ENCODE measurements around the gene ASB10. TPM values are rescaled to one million over a fixed set of nuclear protein-coding genes. Genes with fewer than 3 reads are reported as not detected.

Gene ASB10
- total and polyA plus RNA-seq, 2 donors (not counting 1 experiment from before 2014, with no cell fraction given), result not detected

GRCh38 chr7:151144387-151144786 is 42.7 kb downstream of the ASB10 start:
- H3K27me3 ChIP-seq (ENCODE audit: control insufficient read depth, insufficient read depth, low read length), result peaks cover under 1% of the 10 kb centered on the region
- no peak overlapping the region for H2AFZ ChIP-seq (ENCODE audit: low read length)
- no peaks in the 10 kb centered on the region for H3K4me1 ChIP-seq (ENCODE audit: control insufficient read depth, extremely low read depth, insufficient read depth, low read length)
- H3K79me2 ChIP-seq (ENCODE audit: control insufficient read depth, insufficient read depth, low read length), result no peaks in the 10 kb centered on the region
- H3K9me3 ChIP-seq (ENCODE audit: control insufficient read depth, insufficient read depth, low read depth, low read length), result no peaks in the 10 kb centered on the region
- H3K9ac ChIP-seq (ENCODE audit: insufficient read depth, low read length), result no peak overlapping the region
- no peak overlapping the region for H3K4me3 ChIP-seq (replicated peaks in 1 of 4; ENCODE audit: control extremely low read depth in 1 of 4, insufficient read depth in 1 of 4, low read depth in 3 of 4, low read length in 4 of 4)
- DNase-seq (ENCODE audit: low read depth in 2 of 2), result no peak
- H4K20me1 ChIP-seq (ENCODE audit: control insufficient read depth, extremely low read depth, insufficient read depth, low read length), result no peaks in the 10 kb centered on the region
- H3K36me3 ChIP-seq (ENCODE audit: control insufficient read depth, insufficient read depth, low read length), result peaks cover 14% of the 10 kb centered on the region
- TF ChIP-seq CTCF (conservative IDR thresholded peaks at IDR 0.05 in 1 of 2, IDR thresholded peaks at IDR 0.05 in 1 of 2; ENCODE audit: low read depth in 1 of 2, low read length in 2 of 2), result no peak
- TF ChIP-seq EZH2 (IDR thresholded peaks at IDR 0.05; ENCODE audit: low read length, missing control alignments), result no peak
- H3K27ac ChIP-seq (ENCODE audit: insufficient read depth, low read length), result no peak overlapping the region
- H3K4me2 ChIP-seq (ENCODE audit: extremely low read depth, insufficient read depth, low read length), result no peak overlapping the region

DNA sequence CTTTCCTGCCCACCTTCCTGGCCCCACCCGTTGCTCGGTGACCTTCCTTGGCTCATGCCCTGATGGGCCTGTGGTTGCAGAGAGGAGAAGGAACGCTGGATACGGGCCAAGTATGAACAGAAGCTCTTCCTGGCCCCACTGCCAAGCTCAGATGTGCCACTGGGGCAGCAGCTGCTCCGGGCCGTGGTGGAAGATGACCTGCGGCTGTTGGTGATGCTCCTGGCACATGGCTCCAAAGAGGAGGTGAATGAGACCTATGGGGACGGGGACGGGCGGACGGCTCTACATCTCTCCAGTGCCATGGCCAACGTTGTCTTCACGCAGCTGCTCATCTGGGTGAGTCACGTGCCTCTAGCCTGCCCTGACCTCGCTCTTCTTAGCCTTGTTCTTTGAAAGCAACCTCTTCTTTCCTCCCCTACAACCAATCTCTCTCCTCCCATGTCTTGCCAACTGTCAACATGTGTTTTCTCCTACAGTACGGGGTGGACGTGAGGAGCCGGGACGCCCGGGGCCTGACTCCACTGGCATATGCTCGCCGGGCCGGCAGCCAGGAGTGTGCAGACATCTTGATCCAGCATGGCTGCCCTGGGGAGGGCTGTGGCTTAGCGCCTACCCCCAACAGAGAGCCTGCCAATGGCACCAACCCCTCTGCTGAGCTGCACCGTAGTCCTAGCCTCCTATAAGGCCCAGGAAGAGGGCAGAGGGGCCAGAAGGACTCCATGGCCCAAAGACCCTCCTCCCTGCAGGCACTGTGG is 43.6 kb downstream of the ASB10 start:
- Histone ChIP-seq H3K36me3 (ENCODE audit: control insufficient read depth, insufficient read depth, low read length) (peaks cover 14% of the 10 kb centered on the region), H3K79me2 (ENCODE audit: control insufficient read depth, insufficient read depth, low read length) (no peaks in the 10 kb centered on the region), H3K27me3 (ENCODE audit: control insufficient read depth, insufficient read depth, low read length) (no peaks in the 10 kb centered on the region), H3K9ac (ENCODE audit: insufficient read depth, low read length) (no peak overlapping the region), H4K20me1 (ENCODE audit: control insufficient read depth, extremely low read depth, insufficient read depth, low read length) (no peaks in the 10 kb centered on the region), H2AFZ (ENCODE audit: low read length) (no peak overlapping the region), H3K9me3 (ENCODE audit: control insufficient read depth, insufficient read depth, low read depth, low read length) (no peaks in the 10 kb centered on the region), H3K4me1 (ENCODE audit: control insufficient read depth, extremely low read depth, insufficient read depth, low read length) (no peaks in the 10 kb centered on the region), H3K4me3 (replicated peaks in 1 of 4; ENCODE audit: control extremely low read depth in 1 of 4, insufficient read depth in 1 of 4, low read depth in 3 of 4, low read length in 4 of 4) (no peak overlapping the region), H3K4me2 (ENCODE audit: extremely low read depth, insufficient read depth, low read length) (no peak overlapping the region), H3K27ac (ENCODE audit: insufficient read depth, low read length) (no peak overlapping the region)
- peak in 1 of 2 donors; percentile 14 for DNase-seq (ENCODE audit: low read depth in 2 of 2)
- TF ChIP-seq EZH2 (IDR thresholded peaks at IDR 0.05; ENCODE audit: low read length, missing control alignments), result no peak
- no peak for TF ChIP-seq CTCF (conservative IDR thresholded peaks at IDR 0.05 in 1 of 2, IDR thresholded peaks at IDR 0.05 in 1 of 2; ENCODE audit: low read depth in 1 of 2, low read length in 2 of 2)

DNA sequence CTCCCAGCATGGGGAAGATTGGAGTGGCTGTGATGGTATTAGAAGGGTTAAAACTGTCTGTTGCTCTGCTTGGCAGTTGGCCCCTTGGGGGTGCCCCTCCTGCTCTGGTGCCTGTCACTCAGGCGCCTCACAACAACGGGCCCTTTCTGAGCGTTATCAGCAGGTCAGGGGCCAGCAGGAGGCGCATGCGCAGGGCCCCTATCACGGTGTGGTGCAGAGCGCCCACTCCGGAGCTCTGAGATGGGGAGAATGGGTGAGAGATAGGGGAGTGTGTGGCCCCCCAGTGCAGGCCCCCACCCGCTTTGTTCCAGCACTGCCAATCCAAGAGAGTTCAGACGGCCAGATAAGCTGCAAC is 44.4 kb downstream of the ASB10 start:
- Histone ChIP-seq H4K20me1 (ENCODE audit: control insufficient read depth, extremely low read depth, insufficient read depth, low read length) (no peaks in the 10 kb centered on the region), H3K9me3 (ENCODE audit: control insufficient read depth, insufficient read depth, low read depth, low read length) (no peaks in the 10 kb centered on the region), H3K4me1 (ENCODE audit: control insufficient read depth, extremely low read depth, insufficient read depth, low read length) (no peaks in the 10 kb centered on the region), H2AFZ (ENCODE audit: low read length) (no peak overlapping the region), H3K4me2 (ENCODE audit: extremely low read depth, insufficient read depth, low read length) (no peak overlapping the region), H3K4me3 (replicated peaks in 1 of 4; ENCODE audit: control extremely low read depth in 1 of 4, insufficient read depth in 1 of 4, low read depth in 3 of 4, low read length in 4 of 4) (no peak overlapping the region), H3K9ac (ENCODE audit: insufficient read depth, low read length) (no peak overlapping the region), H3K36me3 (ENCODE audit: control insufficient read depth, insufficient read depth, low read length) (peaks cover 14% of the 10 kb centered on the region), H3K27me3 (ENCODE audit: control insufficient read depth, insufficient read depth, low read length) (no peaks in the 10 kb centered on the region), H3K79me2 (ENCODE audit: control insufficient read depth, insufficient read depth, low read length) (no peaks in the 10 kb centered on the region), H3K27ac (ENCODE audit: insufficient read depth, low read length) (no peak overlapping the region)
- DNase-seq (ENCODE audit: low read depth in 2 of 2), result no peak
- TF ChIP-seq EZH2 (IDR thresholded peaks at IDR 0.05; ENCODE audit: low read length, missing control alignments) (no peak), CTCF (conservative IDR thresholded peaks at IDR 0.05 in 1 of 2, IDR thresholded peaks at IDR 0.05 in 1 of 2; ENCODE audit: low read depth in 1 of 2, low read length in 2 of 2) (no peak)

Data from fibroblast of lung (primary cell).